Hindlimb muscle (tissue), 1 donor: Measurements from ENCODE around the gene SLC12A2. TPM values are rescaled to one million over a fixed set of nuclear protein-coding genes. Genes with fewer than 3 reads are reported as not detected.

Experiments
- DNase-seq: peaks from one replicate; pipeline ENCODE4 v3.0.0-alpha.2; 2013
- polyA plus RNA-seq: library from polyadenylated mRNA; unstranded; fragments of 120-200 nt; gene quantifications from one replicate; pipeline ENCODE4 v1.2.1, GENCODE V29; 2013; ENCODE audit not compliant: insufficient read length

The SLC12A2 gene
- polyA plus RNA-seq, 1 donor = 17.1 TPM

DNA sequence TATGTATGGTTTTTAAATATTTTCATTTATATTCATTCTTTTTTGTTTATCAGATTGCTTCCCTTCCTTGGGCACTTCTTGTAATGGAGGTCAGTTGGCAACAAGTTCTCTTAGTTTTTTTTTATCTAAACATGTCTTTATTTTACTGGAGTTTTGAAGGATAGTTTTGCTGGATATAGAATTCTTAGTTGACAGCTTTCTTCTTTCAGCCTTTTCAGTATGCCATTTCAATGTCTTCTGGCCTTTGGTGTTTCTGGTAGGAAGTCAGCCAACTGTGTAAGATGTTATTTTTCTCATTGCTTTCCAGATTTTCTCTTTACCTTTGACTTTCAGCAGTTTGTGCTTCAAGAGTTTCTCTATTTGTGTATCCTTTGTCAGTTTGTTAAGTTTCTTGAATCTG, 14.2 kb downstream of the SLC12A2 start:
- no peak for DNase-seq

DNA sequence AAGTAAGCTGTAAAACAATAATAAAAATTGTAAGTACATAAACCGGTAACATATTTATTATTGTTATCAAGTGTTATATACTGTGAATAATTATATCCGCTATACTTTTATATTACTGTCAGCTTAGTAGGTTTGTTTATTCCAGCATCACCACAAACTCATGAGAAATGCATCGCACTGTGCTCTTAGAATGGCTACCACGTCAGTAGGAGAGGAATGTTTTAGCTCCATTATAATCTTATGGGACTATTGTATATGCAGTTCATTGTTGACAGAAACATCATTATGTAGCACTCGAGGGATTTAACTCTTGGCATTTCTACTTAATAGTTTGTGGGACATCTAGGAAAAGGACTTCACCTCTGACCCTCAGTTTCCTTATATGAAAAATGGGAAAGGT, 16.4 kb downstream of the SLC12A2 start:
- no peak for DNase-seq

DNA sequence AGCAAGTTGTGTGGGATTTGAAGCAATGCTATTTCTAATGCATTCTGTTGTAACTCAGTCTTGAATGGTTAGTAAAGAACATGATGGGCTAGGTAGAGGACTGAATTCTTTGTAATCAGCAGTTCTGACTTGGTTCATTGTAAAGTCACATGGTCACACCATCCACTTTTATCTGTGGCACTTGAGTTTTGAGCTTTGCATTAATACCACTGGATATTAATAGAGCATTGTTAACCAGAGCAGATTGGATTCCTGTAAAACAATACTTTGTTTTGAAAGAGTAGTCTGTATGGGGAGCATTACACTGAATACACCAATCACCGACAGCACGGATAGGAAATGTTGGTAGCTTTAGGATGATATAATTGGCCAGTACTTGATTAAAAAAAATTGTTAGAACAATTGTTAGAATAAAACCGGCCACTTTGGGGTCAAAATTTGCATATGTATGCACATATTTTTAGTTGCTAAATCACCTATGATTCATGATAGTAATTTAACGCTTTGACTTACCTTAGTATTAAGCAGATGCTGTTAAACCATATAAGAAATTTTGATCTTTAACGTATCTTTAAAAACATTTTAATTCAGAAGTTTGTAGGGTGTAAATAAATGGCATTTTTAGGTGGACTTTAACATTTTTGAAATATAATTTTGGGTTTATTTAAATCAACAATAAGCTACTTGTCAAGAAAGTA, 17.4 kb downstream of the SLC12A2 start:
- DNase-seq = no peak

DNA sequence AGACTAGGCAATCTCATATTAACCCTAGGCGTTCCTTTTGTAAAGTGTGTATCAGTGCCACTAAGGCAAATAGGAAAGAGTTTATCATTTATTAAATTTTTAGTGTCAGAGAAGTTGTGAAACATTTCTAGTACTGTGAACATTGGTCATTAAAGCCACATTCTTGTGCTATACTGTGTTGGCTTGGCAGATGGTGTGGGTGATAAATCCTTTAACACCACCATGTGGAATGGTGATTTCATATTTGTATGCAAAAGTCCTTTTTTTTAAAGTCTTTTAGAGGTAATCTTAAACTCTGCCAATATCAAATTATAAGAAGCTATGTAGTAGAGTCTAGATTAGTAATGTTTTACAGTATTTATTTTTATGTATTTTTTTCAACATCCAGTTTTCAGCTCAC, 18.1 kb downstream of the SLC12A2 start:
- DNase-seq = no peak

DNA sequence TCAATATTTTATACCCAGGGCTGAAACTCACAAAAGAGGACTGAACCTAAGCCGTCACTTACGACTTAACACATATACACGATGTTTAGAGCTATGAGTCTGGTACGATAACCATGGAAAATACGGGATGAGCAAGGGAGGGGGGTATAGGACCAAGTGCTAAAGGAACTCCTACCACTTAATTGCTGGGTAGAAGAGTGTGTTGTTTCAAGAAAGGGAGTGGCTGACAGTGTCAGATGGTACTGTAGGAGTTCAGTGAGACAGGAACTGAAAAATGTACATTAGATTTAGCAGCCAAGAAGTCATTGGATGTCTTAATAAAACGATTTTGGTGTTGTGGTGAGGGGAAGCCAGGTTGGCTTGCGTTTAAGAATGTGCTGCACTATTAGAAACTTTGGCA, 21.6 kb downstream of the SLC12A2 start:
- no peak for DNase-seq

DNA sequence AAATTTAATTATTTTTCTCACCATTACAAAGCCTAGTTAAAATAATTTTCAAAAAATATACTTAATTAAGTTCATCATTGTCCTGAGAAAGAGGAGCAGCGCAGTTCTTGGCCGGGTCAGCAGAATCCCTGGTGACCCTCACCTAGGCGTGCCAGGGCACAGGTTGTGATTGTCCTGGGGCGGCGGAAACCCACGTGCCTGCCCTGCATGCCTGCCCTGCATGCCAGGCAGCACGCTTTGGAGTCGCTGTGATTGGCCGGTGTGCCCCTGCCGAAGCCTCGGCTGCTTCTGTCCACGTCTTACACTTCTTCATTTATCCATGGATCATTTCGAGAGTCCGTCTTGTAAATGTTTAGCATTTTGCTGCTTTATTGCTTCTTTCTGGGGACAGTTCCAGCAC, 25.6 kb downstream of the SLC12A2 start:
- DNase-seq = no peak

DNA sequence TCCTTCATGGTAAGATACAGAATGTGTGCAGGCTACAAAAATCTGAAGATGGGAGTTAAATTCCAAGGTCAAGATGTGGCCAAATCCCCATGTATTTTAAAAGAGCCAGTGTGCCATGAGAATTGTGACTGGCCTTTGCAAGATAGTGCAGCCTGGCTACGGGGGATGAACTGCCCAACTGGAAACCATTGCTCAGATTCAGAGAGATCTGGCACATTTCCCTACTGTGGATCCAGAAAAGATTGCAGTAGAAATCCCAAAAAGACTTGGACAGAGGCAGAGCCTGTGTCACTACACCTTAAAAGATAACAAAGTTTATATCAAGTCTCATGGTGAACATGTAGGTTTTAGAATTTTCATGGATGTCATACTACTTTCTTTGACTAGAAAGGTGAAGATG, 26.2 kb downstream of the SLC12A2 start:
- DNase-seq = no peak

DNA sequence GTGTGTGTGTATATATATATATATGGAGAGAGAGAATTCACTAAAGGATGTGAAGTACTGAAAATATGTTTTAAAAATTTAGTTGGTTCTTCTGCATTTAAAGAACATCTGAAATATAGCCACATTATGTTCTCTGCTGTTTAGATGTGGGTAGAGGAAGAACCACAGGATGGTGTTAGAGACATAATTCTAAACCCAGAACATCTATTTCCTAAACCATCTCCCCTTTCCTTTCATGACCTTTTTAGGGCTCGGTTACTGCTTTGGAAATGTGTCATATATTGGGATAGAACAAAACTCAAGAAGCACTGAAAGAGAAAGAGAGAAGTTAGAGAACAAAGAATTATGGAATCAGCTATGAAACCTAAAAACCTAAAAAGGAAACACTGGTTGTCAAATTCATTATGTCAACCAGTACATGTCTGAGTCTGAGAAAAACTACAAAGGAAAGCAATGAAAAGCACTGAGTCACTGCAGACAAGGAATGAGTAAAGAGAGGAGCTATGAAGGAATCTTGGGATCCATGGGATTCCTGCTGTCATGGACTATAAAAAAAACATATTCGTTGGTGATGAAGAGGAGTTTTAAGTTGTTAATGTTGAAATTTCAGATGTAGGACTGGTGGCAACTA, 28.4 kb downstream of the SLC12A2 start:
- no peak for DNase-seq

DNA sequence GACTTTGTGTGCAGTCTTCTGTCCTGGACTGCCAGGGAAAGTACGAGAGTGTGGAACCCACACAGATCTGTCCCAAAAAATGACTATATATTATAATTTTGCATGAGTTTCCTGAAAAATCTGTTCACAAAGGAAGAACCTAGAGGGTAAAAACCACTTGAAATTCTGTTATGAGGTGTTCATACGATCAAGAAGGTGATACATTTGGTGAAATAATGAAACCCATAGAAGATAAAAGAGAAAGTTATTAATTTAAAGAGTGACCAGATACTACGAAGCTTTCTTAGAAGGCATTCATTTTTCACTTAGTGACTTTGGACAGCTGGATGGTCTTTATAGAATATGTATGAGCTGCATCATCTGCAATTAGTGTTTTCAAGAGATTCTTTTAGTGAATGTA, 32.9 kb downstream of the SLC12A2 start:
- no peak for DNase-seq

DNA sequence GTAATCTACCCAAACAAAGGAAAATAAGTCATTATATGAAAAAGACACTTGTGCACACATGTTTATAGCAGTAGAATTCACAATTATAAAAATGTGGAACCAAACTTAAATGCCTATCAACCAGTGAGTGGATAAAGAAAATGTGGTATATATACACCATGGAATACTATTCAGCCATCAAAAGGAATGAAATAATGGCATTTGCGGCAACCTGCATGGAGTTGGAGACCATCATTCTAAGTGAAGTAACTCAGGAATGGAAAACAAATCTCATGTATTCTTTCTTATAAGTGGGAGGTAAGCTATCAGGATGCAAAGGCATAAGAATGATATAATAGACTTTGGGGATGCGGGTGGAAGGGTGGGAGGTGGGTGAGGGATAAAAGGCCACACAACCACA, 34.6 kb downstream of the SLC12A2 start:
- DNase-seq = no peak

DNA sequence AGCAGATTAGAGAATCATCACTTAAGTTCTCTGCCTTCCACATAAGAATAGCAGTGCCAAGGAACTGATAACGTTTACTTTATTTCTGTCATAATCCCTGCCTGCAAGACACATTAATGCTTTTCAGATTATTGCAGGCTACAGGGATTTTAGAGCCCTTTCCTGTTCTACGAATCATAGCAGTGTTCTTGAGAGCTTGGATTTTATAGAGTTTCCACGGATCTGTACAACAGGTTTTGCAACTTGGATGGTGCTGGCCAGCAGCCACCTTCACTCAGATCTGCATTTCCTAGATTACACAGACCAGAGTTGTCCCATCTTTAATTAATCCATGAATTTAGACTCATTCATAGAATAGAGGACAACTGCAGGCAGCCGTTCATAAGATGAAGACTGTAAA, 38.1 kb downstream of the SLC12A2 start:
- no peak for DNase-seq

DNA sequence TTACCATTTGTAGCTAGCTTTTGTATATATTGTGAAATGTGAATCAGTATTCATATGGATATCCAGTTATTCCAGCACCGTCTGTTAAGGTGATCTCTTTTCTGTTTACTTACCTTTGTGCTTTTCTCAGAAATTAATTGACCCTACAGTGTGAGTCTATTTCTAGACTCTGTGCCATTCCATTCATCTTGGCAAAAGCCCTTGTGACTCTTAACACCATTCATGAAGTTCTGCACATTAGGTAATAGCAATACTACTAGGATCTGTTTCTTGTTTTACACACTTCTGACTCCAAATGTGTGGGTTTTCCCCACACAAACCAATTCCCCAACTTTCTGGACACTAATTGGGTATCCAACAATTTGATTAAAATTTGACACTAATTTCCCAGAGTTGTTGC, 40.4 kb downstream of the SLC12A2 start:
- no peak for DNase-seq

DNA sequence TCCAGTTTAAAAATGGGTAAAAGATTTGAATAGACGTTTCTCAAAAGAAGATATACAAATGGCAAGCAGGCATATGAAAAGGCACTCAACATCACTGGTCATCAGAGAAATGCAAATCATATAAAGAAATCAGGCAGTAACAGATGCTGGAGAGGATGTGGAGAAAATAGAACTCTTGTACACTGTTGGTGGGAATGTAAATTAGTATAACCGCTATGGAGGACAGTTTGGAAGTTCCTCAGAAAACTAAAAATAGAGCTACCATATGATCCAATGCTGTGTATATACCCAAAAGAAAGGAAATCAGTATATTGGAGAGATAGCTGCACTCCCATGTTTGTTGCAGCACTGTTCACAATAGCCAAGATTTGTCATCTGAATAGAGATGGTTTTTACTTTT, 42.7 kb downstream of the SLC12A2 start:
- no peak for DNase-seq

DNA sequence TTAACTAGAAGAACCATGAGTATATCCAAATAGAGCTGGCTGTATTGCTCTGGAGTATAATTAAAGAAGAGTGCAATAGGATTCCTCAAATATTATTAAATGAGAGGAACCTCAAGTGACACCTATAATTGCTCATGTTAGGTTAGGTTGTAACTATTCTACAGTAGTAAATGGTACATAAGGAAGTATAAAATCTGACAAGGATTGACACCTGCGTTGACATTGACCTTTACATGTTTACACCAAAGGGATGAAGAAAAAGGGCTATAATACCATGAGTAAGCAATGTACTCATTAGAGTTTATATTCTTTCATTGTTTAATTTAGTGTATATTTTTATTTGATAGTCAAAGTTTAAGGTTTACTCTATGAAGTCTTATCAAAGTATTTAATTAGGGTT, 48.9 kb downstream of the SLC12A2 start:
- no peak for DNase-seq

DNA sequence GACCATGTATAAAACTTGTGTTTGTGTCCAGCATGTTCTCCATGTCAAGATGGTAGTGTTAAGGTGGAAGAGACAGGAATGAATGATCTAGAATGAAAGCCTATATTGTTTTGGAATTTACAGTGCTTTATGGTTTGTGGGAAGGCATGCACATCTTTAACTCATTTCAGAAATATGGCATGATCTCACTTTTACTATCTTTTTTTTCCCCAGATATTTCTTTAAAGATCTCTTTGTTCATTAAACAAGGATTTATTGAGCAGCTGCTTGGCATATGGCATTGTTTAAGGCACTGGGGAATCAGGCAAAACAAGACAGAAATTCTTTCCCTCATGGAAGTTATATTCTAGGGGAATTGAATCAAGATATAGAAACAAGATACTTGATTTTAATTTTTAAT, 51.7 kb downstream of the SLC12A2 start:
- DNase-seq = no peak

DNA sequence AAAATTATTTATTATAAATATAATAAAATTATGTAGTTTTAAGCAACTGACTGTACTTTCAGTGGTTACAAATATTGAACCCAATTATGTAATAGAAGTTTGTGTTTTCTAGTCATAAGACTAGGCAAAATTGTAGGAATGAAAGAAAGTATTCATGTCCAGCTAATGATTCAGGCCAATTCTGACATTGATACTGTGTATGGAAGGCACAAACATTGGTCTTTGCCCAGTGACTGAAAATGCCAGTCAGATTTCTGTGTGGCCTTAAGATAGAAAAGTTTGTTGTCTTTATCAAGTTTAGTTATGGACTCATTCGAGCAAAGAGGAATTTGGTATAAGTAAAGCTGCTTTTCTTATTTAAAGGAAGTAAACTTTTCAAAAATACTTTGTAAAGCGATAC, 60.3 kb downstream of the SLC12A2 start:
- DNase-seq = no peak

DNA sequence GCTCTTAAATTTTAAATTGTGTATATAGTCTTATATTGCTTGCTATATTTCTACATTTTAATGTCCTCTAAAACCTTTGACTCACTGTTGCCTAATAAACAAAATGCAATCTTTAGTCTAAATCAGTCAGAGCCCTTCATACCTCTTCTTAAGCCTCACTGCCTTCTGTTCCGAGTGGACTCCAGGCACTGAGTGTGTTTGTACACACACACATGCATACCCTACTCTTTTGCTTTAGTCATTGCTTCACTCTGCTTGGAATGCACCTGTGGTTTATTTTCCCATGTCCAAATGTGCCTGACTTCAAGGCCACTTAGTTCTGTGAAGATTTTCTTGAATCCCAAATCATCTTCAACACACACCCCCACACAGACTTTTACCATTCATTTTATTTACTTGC, 60.9 kb downstream of the SLC12A2 start:
- no peak for DNase-seq

DNA sequence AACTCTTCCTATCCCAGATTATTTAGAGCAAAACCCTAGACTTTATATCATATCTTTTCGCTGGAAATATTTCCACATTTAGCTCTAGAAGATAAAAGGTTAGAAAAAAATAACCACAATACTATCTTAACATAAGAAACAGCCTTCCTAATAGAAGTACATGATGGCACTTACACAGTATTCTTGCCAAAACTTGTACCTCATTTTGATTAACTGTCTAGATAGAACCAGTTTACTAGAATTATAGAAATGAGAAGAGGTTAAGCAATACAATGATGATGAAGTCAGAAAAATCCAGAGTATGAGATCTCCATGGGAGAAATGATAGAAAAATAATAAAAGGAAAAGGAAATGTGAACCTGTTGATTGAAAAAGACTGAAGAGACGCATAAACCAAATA, 63.1 kb downstream of the SLC12A2 start:
- no peak for DNase-seq

DNA sequence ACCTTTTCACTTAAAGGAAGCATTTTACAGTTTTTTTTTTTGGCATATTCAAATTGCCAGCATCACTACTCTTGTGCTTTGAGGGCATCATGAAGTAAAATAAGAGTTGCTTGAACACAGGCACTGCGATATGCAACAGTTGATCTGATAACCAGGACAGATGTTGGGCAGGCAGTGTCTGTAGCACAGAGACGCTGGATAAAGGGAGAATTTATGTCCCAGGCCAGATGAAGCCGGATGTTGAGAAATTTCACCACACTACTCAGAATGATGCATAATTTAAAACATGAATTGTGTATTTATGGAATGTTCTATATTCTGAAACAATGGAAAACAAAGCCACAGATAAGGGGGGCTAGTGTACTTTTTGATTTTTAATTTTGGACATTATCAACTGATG, 71.4 kb downstream of the SLC12A2 start:
- peak; percentile 1 for DNase-seq

DNA sequence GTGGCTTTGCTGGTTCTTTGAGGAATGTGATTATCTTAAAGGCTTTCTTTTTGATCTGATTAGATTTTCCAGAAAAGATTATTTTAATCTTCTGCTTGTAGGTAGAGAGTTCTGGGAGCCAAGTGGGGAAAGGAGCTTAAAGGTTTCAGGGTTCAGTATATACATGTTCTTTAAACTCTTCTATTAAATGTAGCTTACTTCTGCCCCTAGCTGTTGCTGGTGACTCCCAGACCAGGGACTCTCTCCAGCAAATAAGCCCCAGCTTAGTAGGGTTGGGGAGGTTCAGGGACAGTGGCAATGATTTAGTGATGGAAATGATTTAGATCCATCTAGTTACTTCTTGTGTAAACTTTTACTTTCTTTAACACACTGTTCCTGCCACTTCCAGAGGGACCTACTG, 72.2 kb downstream of the SLC12A2 start:
- DNase-seq = no peak

DNA sequence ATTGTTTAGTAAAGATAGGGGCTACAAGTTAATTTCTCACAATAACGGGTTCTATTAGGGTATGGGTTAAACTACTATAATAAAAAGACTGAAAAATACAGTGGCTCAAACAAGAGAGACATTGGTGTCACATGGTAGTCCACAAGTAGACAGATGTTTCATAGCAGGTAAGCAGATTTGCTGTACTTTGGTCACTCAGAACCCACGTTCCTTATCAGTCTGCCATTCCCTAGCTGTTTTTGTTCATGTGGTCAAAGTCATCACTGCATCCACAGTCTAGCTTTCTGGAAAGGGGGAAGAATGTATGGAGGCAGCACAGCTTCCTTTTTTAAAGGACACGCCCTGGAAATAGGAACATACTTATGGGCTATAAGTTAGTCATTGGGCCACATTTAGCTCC, 73.0 kb downstream of the SLC12A2 start:
- DNase-seq = no peak

DNA sequence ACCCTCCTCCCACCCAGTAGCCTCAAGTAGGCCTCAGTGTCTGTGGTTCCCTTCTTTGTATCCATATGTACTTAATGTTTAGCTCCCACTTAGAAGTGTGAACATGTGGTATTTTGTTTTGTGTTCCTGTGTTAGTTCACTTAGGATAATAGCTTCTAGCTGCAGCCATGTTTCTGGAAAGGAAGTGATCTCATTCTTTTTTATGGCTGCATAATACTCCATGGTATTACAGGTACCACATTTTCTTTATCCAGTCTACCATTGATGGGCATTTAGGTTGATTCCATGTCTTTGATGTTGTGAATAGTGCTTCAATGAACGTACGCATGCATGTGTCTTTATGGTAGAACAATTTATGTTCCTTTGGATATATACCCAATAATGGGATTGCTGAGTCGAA, 74.8 kb downstream of the SLC12A2 start:
- DNase-seq = no peak

DNA sequence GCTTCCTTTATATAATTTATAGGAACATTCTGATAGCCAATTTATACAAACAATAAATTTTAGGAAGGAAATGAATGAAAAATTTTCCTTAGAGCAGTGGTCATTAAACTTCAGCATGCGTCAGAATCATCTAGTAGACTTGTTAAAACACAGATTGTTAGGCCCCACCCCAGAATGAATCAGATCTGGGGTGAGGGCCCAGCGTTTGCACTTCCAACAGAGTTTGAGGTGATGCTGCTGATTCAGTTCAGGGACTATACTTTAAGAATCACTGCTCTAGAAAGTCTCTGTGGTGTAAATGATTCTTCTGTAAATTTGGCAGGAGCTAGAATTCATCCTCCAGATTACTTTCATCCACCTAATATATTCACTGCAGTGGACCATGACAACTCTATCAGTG, 80.4 kb downstream of the SLC12A2 start:
- DNase-seq = no peak

DNA sequence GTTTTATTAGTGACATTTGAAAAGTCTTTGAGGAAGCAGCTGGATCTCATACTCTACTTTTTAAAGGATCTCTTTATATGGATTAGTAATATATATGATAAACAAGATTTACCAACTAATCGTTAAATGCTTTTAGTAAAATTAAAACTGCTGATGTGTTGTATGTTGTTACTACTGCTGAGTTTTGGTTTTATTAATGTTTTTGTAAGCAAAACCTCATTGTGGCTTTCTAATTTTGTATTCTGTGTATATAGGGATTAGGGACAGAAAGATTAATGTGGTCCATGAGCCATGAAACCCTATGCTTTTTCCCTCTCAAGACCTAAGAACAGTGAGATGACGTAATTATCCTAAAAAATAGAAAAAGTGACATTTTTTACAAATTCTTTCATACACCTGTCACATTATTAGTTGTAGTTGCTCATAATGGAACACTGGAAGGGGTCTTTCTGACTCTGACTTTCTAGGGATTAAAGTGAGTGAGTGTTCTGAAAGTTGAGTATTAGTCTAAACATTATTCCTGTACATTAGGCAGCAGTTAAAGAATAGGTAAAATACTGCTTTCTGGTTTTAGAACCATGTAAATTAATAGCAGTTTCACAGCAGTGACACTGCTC, 85.9 kb downstream of the SLC12A2 start:
- no peak for DNase-seq
